HG02852 (cell line): ENCODE data around the gene SPATA2L.

Experiments used
- ATAC-seq: cut with Tn5 transposase; IDR thresholded peaks from one replicate; pipeline ENCODE4 v1.9.1; 2021; ENCODE audit warnings: mild to moderate bottlenecking, moderate library complexity; ENCODE audit not compliant: unreplicated experiment

The SPATA2L gene

DNA sequence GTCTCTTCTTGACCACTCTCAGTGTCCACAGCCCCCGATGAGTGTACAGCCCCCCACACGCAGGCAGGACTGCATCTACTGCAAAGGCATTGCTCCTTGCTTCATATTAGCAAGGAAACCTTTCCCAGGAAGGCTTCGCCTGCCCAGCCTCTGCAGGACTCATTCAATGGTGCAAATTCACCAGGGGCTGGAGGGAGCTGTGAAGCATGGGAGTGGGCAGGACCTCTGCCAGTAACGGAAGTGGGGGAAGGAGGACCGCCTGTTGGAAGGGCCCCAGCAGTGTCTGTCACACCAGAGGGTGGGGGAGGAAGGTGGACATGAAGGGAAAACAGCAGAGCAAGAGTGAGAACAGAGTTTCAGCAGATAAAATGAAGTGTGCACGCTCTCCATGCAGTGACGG, 41.4 kb downstream of the SPATA2L start:
- ATAC-seq = no peak

DNA sequence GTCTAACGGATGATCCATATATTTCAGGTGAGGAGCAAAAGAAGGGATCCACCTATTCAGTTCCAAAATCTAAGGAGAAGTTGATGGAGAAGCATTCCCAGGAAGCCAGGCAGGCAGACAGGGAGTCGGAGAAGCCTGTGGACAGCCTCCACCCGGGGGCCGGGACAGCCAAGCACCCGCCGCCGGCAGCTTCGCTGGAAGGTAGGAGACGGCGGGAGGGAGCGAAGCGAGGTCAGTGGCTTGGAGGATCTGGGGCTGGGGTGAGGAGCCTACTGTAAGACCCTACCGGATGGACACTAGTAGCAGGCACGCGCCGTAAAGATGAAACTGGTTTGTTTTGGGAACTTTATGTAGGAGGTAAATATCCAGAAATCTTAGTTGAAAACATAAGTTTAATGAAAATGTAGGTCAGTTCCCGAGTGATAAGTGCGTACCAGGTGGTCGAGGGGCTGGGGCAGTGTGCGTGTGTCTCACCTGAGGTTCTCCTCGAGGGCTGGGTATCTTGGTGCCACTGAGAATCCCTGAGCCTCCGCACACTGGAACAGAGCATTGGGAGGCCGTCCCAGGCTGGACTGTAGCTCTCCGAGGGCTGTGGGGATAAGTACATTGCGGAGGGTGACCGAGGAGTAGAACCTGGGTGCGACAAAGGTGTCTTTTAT, 43.2 kb downstream of the SPATA2L start:
- no peak for ATAC-seq

DNA sequence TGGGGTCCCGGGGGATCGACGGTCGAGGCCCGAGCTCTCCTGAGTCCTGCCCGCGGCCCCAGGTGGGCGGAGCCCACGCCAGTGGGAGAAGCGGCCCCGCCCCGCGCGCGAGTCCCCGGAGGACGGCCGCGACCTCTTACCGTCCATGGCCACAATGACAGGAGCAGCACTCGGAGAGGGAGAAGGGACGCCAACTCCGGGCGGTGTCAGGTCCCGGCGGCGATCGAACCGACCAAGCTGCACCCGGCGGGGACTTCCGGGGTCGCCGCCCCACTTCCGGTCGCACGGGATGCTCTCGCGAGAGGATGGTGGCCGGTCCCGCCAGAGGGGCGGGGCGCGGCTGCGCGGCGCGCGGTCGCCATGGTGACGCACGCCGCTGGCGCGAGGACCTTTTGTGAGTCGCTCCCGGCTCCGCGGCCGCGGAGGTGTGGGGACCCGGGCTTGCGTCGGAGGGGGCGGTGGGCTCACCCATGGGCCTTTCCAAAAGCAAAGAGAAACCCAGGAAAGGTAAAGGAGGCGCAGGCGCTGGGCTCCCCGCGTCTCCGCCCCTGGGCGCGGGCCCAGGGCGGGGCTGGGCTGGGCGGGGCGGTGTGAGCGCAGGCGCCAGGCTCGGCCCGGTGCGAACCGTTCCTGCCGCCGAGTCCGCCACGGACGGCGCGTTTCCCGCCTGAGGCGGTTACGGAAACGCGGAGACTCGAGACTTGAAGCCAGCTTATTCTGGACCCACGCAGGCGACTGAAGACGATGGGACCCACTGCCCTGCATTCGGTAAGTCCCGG, 43.9 kb downstream of the SPATA2L start, which contains the start of the genes CHMP1A and SPATA33:
TSS of gene CHMP1A (minus strand) at position 267 of the 779 bp plus-strand sequence. CDS start at position 147, 120 bp downstream.
TSS of gene SPATA33 (plus strand) at position 395 of the 779 bp plus-strand sequence. CDS start at position 471, 76 bp downstream.
- ATAC-seq = peak; percentile 90

DNA sequence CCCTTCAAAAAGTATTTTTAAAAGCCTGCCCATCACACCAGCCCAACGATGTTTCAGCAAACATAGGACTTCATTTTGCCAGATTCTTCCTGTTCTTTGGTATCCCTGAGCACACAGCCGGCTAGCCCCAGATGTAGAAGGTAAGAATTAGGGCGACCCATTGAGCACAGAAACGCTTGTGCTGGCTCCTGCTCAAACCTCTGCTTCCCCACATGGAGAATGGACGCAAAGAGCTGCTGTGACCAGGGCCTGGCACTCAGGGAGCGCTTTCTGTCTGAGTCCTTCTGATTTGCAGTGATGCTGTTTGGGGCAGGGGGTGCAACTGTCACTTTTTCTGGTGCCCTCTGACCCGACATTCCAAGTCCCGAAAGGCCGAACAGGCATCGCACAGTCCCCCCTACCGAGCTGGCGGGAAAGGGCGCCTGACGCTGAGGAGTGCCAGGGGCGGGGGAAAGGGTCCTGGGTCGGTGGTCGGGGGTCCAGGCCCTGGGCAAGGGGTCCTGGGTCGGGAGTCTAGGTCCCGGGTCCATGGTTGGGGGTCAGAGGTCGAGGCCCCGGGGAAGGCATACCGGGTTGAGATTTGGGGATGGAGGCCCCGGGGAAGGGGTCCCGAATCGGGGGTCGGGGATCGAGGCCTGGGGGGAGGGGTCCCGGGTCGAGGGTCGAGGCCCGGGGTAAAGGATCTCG, 44.9 kb downstream of the SPATA2L start:
- no peak for ATAC-seq

DNA sequence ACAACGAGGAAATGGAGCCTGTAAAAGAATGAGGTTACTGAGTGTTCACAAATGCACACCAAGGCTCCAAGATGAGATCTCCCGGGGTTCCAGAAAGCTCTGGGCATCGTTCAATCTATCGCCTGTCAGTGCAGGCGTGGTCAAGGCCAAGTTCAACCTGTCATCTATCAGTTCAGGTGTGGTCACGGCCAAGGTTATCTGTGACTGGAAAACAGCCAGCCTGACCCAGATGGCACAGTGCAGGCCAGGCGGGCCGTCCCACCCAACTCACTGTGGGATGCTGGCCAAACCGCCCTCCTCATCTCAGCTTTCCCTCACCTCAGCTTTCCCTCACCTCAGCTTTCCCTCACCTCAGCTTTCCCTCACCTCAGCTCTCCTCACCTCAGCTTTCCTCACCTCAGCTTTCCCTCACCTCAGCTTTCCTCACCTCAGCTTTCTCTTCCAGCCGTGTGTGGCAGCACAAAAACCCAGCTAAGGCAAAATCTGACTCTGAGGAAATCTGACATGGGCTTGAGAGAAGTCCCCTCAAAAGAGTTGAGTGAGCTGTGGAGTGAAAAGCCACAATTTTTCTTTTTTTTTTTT, 46.4 kb downstream of the SPATA2L start:
- no peak for ATAC-seq

DNA sequence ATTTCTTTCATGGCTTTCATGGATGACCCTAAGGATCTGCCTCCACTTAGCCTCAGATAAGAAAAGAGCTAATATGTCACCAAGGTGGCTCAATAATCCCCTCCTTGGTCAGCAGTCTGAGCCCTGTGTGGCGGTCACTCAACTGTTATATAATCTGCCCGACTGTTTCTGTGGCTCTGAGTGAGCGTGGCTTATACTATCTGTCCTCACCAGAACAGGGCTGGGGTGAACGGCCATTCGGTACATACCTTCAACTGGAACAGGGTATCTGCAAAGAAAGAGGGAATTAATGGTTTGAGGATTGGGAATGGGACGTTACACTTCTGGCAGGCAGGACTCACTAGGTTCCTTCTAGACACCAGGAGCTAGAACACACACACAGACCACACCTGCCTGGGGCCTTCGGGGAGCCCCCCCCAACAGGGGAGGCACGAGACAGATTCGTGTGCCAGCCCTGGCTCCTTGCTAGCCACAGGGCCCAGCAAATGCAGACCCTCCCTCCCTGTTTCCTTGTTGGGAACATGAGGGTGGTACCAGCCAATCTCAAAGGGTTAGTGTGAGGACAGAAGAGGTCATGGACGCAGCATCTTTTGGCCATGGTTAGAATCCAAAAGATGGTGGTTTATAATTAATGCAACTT, 47.7 kb downstream of the SPATA2L start:
- ATAC-seq = no peak

DNA sequence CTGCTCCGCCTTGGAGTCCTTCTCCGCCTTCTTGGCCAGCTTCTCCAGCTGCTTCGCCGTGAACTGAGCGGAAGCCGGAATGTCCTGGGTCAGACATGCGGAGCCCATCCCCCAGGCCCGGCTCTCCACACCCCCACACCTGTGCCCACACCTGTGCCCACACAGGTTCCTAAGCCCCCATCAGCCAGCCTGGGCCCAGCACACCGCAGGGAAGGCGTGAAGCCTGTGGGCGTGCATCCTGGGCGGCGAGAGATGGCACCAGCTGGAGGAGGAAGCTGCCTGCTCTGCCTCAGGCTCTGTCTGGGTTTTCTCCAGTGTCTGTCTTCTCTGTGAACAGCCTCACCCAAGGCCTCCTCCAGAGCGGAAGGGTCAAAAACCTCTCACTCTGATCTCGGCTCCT, 49.9 kb downstream of the SPATA2L start:
- ATAC-seq = no peak

DNA sequence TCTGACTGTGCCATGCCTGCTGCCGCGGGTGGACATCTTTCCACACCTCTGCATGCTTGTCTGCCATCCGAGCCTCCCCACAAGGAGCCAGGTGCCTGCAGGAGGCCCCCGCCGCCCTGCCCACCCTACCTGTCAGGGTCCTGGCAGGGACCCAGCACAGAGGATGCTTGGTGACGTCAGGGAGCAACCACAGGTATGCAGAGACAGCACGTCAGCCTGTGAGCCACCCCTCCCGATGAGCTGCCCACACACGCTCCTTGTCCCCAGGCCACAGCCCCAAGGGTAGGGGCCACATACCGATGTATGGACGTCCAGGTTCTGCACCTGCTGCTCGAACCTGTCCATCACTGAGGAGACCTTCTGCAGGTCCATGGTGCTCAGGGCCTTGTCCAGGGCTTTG, 54.6 kb downstream of the SPATA2L start:
- ATAC-seq = no peak
